Suprapubic skin (tissue), 4 donors: ENCODE measurements around the gene RYR3. TPM values are rescaled to one million over a fixed set of nuclear protein-coding genes. Genes with fewer than 3 reads are reported as not detected.

Experiments
- DNase-seq, 2 donors: peaks; one replicate each; pipeline ENCODE4 v3.0.0-alpha.2; 2019; ENCODE audit warnings: low spot score in 2 of 2
- H3K27ac ChIP-seq: fragments of 200-600 bp; sonication (generic); one replicate; pipeline ENCODE4 v1.5.1; 2019
- H3K27me3 ChIP-seq: fragments of 200-600 bp; sonication (generic); one replicate; pipeline ENCODE4 v1.5.1; 2019
- H3K36me3 ChIP-seq: fragments of 200-600 bp; sonication (generic); one replicate; pipeline ENCODE4 v1.5.1; 2019
- H3K4me1 ChIP-seq: fragments of 200-600 bp; sonication (generic); one replicate; pipeline ENCODE4 v1.5.1; 2019
- H3K4me3 ChIP-seq: fragments of 200-600 bp; sonication (generic); one replicate; pipeline ENCODE4 v1.5.1; 2019; ENCODE audit warnings: mild to moderate bottlenecking
- H3K9me3 ChIP-seq: fragments of 200-600 bp; sonication (generic); one replicate; pipeline ENCODE4 v1.5.1; 2019
- CTCF ChIP-seq, 2 donors: fragments of 200-600 bp in 1 of 2; fragments of 450-650 bp in 1 of 2; sonication (generic) in 1 of 2; IDR thresholded peaks; one replicate each; pipeline ENCODE4 v1.5.1; 2016 to 2019; ENCODE audit warnings: antibody characterized with exemption in 2 of 2, mild to moderate bottlenecking in 1 of 2, moderate library complexity in 1 of 2
- EP300 ChIP-seq: sonication (generic); formaldehyde crosslinking; IDR thresholded peaks from one replicate; pipeline ENCODE4 v1.6.1; 2017; ENCODE audit warnings: antibody characterized with exemption
- POLR2A ChIP-seq, 2 donors: fragments of 450-650 bp; IDR thresholded peaks; one replicate each; pipeline ENCODE4 v1.6.1; 2017; ENCODE audit warnings: antibody characterized with exemption in 2 of 2, mild to moderate bottlenecking in 2 of 2, moderate library complexity in 2 of 2
- POLR2AphosphoS5 ChIP-seq, 3 donors: sonication (generic); formaldehyde crosslinking; IDR thresholded peaks; one replicate each; pipeline ENCODE4 v1.6.1; 2017; ENCODE audit warnings: antibody characterized with exemption in 3 of 3
- WGBS: methylation state at CpG from one replicate; pipeline ENCODE4 v1.1.5; 2018; 5-methylcytosine and 5-hydroxymethylcytosine counted together
- total RNA-seq, 4 donors: library from RNA; depleted of rRNA; stranded (reverse); fragments of >200 nt; gene quantifications; one replicate each; pipeline ENCODE4 v1.1.0, GENCODE V29; 2016

Gene RYR3
- total RNA-seq, 4 donors from 2014 or later, result 0.38 to 2.0 (median 0.80) TPM

- no peak for DNase-seq
- WGBS, result 75% methylated on average over 4 of the region's 4 CpGs
- H3K4me1 ChIP-seq, result no peaks in the 10 kb centered on the region
- no peaks in the 10 kb centered on the region for H3K9me3 ChIP-seq
- H3K4me3 ChIP-seq, result no peak overlapping the region
- TF ChIP-seq EP300, result no peak
- no peak for TF ChIP-seq CTCF (IDR thresholded peaks at IDR 0.05)
- no peak for TF ChIP-seq POLR2A (IDR thresholded peaks at IDR 0.05)
- TF ChIP-seq POLR2AphosphoS5 (IDR thresholded peaks at IDR 0.05), result no peak
- no peak overlapping the region for H3K27ac ChIP-seq
- no peaks in the 10 kb centered on the region for H3K36me3 ChIP-seq
- H3K27me3 ChIP-seq, result no peaks in the 10 kb centered on the region
Observed at GRCh38 chr15:33826201-33826600, 515.4 kb downstream of the RYR3 start.

GRCh38 chr15:33830351-33830750 lies 519.6 kb downstream of the RYR3 start:
- TF ChIP-seq POLR2AphosphoS5 (IDR thresholded peaks at IDR 0.05), result no peak
- TF ChIP-seq POLR2A (IDR thresholded peaks at IDR 0.05), result no peak
- no peak for TF ChIP-seq CTCF (IDR thresholded peaks at IDR 0.05)
- no peak for TF ChIP-seq EP300
- DNase-seq, result no peak
- Histone ChIP-seq H3K27ac (no peak overlapping the region), H3K4me1 (no peaks in the 10 kb centered on the region), H3K9me3 (no peaks in the 10 kb centered on the region), H3K27me3 (no peaks in the 10 kb centered on the region), H3K4me3 (no peak overlapping the region), H3K36me3 (no peaks in the 10 kb centered on the region)
- WGBS, result 59% methylated on average over 4 of the region's 4 CpGs

- no peaks in the 10 kb centered on the region for H3K9me3 ChIP-seq
- H3K4me3 ChIP-seq, result no peak overlapping the region
- H3K36me3 ChIP-seq, result no peaks in the 10 kb centered on the region
- 89% methylated on average over 7 of the region's 7 CpGs for WGBS
- no peak overlapping the region for H3K27ac ChIP-seq
- no peaks in the 10 kb centered on the region for H3K4me1 ChIP-seq
- no peak for DNase-seq
- TF ChIP-seq EP300, result no peak
- TF ChIP-seq POLR2A (IDR thresholded peaks at IDR 0.05), result no peak
- no peak for TF ChIP-seq POLR2AphosphoS5 (IDR thresholded peaks at IDR 0.05)
- TF ChIP-seq CTCF (IDR thresholded peaks at IDR 0.05), result no peak
- H3K27me3 ChIP-seq, result no peaks in the 10 kb centered on the region
Observed at GRCh38 chr15:33831646-33832045, 520.9 kb downstream of the RYR3 start.

- 51% methylated on average over 9 of the region's 9 CpGs for WGBS
- H3K27me3 ChIP-seq, result no peaks in the 10 kb centered on the region
- H3K27ac ChIP-seq, result no peak overlapping the region
- DNase-seq, result no peak
- H3K36me3 ChIP-seq, result no peaks in the 10 kb centered on the region
- TF ChIP-seq EP300 (no peak), POLR2AphosphoS5 (IDR thresholded peaks at IDR 0.05) (no peak), CTCF (IDR thresholded peaks at IDR 0.05) (no peak), POLR2A (IDR thresholded peaks at IDR 0.05) (no peak)
- H3K9me3 ChIP-seq, result no peaks in the 10 kb centered on the region
- no peak overlapping the region for H3K4me3 ChIP-seq
- H3K4me1 ChIP-seq, result no peaks in the 10 kb centered on the region
Observed at GRCh38 chr15:33834892-33835743, 524.4 kb downstream of the RYR3 start.

- DNase-seq, result no peak
- Histone ChIP-seq H3K4me1 (no peaks in the 10 kb centered on the region), H3K27ac (no peak overlapping the region), H3K4me3 (no peak overlapping the region), H3K36me3 (no peaks in the 10 kb centered on the region), H3K9me3 (no peaks in the 10 kb centered on the region), H3K27me3 (no peaks in the 10 kb centered on the region)
- WGBS, result 67% methylated on average over 1 of the region's 1 CpG
- no peak for TF ChIP-seq POLR2AphosphoS5 (IDR thresholded peaks at IDR 0.05)
- TF ChIP-seq POLR2A (IDR thresholded peaks at IDR 0.05), result no peak
- TF ChIP-seq EP300, result no peak
- no peak for TF ChIP-seq CTCF (IDR thresholded peaks at IDR 0.05)
Observed at GRCh38 chr15:33837294-33837693, 526.5 kb downstream of the RYR3 start.
